ENCODE measurements around the gene SYCN. TPM values are rescaled to one million over a fixed set of nuclear protein-coding genes. Genes with fewer than 3 reads are reported as not detected.

Gene SYCN
- total and polyA plus RNA-seq, 2 of the 13 experiments (the other 11 are each of a cell fraction or from before 2014, with no cell fraction given): not detected

- H3K9me3 ChIP-seq (ENCODE audit: low read length): no peaks in the 10 kb centered on the region
- no peak for FAIRE-seq
- no peak overlapping the region for H2AFZ ChIP-seq (ENCODE audit: low read length)
- no peak for DNase-seq (ENCODE audit: low spot score)
- H3K36me3 ChIP-seq (replicated peaks in 1 of 2; ENCODE audit: control insufficient read depth in 1 of 2, insufficient read depth in 2 of 2, low read length in 2 of 2): peaks cover 4 to 15% of the 10 kb centered on the region in 2 experiments; a peak in 4 of 5 replicates
- no peaks in the 10 kb centered on the region for H4K20me1 ChIP-seq (ENCODE audit: insufficient read depth, low read length)
- no peak overlapping the region for H3K27ac ChIP-seq (ENCODE audit: extremely low read length, insufficient read depth, low read length)
- POLR2A ChIA-PET: interaction anchor here (1.8 kb wide), 1 partner anchor 35 kb away, joined by 7 read pairs; no protein-coding TSS in a partner anchor
- CTCF ChIA-PET (ENCODE audit: low intra/inter-chr PET ratio, low total read pairs): no interaction called here
- H3K79me2 ChIP-seq (ENCODE audit: insufficient read depth, low read length): no peaks in the 10 kb centered on the region
- H3K4me2 ChIP-seq (ENCODE audit: low read depth, low read length): no peak overlapping the region
- H3K9ac ChIP-seq (ENCODE audit: insufficient read depth, low read depth, low read length): no peak overlapping the region
- no peak overlapping the region for H3K4me3 ChIP-seq (replicated peaks in 1 of 3; ENCODE audit: insufficient read depth in 1 of 3, low read depth in 2 of 3, low read length in 3 of 3)
- intact Hi-C loops (cut with micrococcal nuclease; ENCODE audit: unreplicated experiment): loop anchor here (10.0 kb wide), 1 partner anchor 216 kb away; no protein-coding TSS in a partner anchor
- ATAC-seq: no peak
- in situ Hi-C loops (cut with HindIII; ENCODE audit: extremely low pct_ligation_motif_present, low pct_unique_long_range_greater_than_20kb): loop anchor here (5.0 kb wide), 1 partner anchor 58 kb away; no protein-coding TSS in a partner anchor
- WGBS (ENCODE audit: low lambda C conversion rate): 97% methylated on average over 5 of the region's 9 CpGs
- peaks cover 13% of the 10 kb centered on the region for H3K4me1 ChIP-seq (ENCODE audit: insufficient read depth, low read length)
- no TSS peak for BruUV-seq (replicated peaks)
- no peaks in the 10 kb centered on the region; a peak in 1 of 5 replicates for H3K27me3 ChIP-seq (ENCODE audit: control insufficient read depth in 1 of 2, insufficient read depth in 2 of 2, low read length in 2 of 2)
- no peak for TF ChIP-seq ZNF205 (CRISPR knock-in tag; IDR thresholded peaks at IDR 0.05)
- TF ChIP-seq ZNF224 (CRISPR knock-in tag; IDR thresholded peaks at IDR 0.05): no peak
- no peak for TF ChIP-seq ZNF816 (CRISPR knock-in tag; IDR thresholded peaks at IDR 0.05; ENCODE audit: borderline replicate concordance)
- TF ChIP-seq POLR2G (IDR thresholded peaks at IDR 0.05; ENCODE audit: low read depth, low read length): peak; percentile 21; the same call in 1 of the 2 replicates
- TF ChIP-seq, protein P1, sequence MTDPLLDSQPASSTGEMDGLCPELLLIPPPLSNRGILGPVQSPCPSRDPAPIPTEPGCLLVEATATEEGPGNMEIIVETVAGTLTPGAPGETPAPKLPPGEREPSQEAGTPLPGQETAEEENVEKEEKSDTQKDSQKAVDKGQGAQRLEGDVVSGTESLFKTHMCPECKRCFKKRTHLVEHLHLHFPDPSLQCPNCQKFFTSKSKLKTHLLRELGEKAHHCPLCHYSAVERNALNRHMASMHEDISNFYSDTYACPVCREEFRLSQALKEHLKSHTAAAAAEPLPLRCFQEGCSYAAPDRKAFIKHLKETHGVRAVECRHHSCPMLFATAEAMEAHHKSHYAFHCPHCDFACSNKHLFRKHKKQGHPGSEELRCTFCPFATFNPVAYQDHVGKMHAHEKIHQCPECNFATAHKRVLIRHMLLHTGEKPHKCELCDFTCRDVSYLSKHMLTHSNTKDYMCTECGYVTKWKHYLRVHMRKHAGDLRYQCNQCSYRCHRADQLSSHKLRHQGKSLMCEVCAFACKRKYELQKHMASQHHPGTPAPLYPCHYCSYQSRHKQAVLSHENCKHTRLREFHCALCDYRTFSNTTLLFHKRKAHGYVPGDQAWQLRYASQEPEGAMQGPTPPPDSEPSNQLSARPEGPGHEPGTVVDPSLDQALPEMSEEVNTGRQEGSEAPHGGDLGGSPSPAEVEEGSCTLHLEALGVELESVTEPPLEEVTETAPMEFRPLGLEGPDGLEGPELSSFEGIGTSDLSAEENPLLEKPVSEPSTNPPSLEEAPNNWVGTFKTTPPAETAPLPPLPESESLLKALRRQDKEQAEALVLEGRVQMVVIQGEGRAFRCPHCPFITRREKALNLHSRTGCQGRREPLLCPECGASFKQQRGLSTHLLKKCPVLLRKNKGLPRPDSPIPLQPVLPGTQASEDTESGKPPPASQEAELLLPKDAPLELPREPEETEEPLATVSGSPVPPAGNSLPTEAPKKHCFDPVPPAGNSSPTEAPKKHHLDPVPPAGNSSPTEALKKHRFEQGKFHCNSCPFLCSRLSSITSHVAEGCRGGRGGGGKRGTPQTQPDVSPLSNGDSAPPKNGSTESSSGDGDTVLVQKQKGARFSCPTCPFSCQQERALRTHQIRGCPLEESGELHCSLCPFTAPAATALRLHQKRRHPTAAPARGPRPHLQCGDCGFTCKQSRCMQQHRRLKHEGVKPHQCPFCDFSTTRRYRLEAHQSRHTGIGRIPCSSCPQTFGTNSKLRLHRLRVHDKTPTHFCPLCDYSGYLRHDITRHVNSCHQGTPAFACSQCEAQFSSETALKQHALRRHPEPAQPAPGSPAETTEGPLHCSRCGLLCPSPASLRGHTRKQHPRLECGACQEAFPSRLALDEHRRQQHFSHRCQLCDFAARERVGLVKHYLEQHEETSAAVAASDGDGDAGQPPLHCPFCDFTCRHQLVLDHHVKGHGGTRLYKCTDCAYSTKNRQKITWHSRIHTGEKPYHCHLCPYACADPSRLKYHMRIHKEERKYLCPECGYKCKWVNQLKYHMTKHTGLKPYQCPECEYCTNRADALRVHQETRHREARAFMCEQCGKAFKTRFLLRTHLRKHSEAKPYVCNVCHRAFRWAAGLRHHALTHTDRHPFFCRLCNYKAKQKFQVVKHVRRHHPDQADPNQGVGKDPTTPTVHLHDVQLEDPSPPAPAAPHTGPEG (CRISPR knock-in tag; IDR thresholded peaks at IDR 0.05): no peak
- TF ChIP-seq RBM22 (optimal IDR thresholded peaks at IDR 0.05; ENCODE audit: low read length): peak; percentile 26
Measured at GRCh38 chr19:39180749-39181148, 23.3 kb downstream of the SYCN start.
